Skin epidermis (tissue), 12 donors: ENCODE data around the gene SLC16A3.
"Not testable (repeated sequence)": the region's sequence is repeated elsewhere in the genome, so short reads cannot be mapped to it uniquely, and the experiment has no call there.

Experiments
- H3K27ac ChIP-seq, 21 experiments: fragments of 200-600 bp; sonication (generic) in 11 of 21; one replicate each; pipeline ENCODE4 v1.5.0; 2020; ENCODE audit warnings: mild to moderate bottlenecking in 3 of 21, inconsistent platforms in 2 of 21, moderate library complexity in 2 of 21
- H3K4me3 ChIP-seq, 7 experiments: fragments of 200-600 bp; sonication (generic) in 2 of 7; one replicate each; pipeline ENCODE4 v1.5.0; 2020; ENCODE audit warnings: inconsistent platforms in 2 of 7, mild to moderate bottlenecking in 2 of 7, moderate library complexity in 1 of 7

Gene SLC16A3

DNA sequence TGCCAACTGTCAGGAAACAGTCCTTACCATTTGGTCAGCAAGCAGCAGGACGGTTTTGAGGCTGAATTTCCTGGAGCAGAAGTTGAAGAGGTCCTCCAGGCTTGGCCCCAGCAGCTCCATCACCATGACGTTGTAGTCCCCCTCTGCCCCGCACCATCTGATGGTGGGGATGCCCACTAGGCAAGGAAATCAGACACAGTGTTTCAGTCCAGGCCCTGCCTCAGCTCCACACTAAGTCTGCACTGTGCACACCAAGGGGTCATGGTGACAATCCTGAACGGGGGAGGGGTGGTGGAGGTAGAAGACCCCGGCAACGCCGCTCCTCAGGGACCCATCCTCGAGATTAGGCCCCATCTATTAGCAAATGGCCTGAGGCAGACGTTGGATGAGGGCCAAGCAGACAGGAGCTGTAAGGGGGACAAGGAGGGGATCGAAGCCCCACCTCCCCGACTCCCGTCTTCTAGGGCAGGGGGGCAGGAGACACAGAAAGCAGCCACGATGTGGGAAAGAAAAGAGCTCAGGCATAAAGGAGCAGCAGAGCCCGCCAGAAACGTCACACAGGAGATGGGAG is 26.6 kb downstream of the SLC16A3 start:
- Histone ChIP-seq H3K4me3 (no peak overlapping the region), H3K27ac (no peak overlapping the region)

DNA sequence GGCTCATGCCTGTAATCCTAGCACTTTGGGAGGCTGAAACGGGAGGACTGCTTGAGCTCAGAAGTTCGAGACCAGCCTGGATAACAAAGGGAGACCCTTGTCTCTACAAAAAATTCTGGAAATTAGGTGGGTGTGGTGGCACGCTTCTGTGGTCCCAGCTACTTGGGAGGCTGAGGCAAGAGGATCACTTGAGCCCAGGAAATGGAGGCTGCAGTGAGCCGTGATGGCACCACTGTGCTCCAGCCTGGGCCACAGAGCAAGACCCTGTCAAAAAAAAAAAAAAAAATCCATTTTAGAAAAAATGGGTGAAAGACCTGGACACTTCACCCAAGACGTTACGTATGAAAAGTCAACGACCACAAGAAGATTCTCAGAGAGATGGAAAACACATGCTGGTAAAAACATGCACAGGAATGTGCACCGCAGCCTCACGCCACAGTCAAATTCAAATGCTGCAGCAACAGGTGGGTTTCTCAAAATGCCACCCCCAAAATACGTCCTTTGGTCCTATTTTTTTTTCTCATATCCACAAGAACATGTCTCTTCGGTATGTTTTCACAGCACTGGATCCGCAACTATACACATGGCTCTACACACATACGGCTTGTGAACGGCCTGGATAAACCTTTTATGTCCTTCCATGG is 27.5 kb downstream of the SLC16A3 start:
- Histone ChIP-seq H3K27ac (no peak overlapping the region), H3K4me3 (no peak overlapping the region)

DNA sequence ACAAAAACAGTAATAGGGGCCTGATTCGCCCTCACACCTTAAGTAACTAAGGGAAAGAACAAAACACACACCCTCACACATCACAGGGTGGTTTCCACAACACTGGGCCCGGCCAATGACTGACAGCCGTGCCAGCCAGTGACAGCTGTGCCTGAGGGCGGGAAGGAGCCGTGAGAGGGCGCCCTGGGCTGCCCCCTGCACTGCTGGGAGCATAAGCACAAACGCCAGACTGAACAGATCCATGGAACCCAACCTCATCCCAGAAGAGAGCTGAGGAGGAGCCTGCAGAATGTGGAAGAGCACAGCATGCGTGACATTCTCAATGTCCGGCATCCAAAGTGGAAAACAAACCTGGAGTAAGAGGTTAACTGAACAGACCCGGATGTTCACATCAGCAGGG is 28.6 kb downstream of the SLC16A3 start:
- Histone ChIP-seq H3K27ac (peak overlapping the region in 3 of 21 experiments; percentile 7 to 45 (median 28)), H3K4me3 (no peak overlapping the region)

DNA sequence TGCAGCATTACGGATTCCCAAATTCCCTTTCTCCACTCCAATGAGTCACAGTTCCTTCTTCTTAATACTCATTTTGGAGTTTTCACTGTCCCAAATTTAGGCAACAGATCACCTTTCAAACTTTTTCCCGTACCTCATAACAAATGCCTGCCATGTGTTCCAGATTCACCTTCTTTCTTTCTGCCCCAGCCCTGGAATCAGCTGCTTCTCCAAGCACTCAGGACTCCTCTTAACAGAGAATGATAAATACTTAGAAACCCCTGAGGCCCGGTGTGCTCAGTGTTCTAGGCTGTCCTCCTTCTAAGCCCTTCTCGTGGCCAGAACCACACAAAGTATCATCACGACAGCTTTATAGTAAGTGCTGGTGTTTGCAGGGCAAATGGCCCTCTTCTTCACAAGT is 29.7 kb downstream of the SLC16A3 start:
- H3K4me3 ChIP-seq: no peak overlapping the region
- no peak overlapping the region for H3K27ac ChIP-seq

DNA sequence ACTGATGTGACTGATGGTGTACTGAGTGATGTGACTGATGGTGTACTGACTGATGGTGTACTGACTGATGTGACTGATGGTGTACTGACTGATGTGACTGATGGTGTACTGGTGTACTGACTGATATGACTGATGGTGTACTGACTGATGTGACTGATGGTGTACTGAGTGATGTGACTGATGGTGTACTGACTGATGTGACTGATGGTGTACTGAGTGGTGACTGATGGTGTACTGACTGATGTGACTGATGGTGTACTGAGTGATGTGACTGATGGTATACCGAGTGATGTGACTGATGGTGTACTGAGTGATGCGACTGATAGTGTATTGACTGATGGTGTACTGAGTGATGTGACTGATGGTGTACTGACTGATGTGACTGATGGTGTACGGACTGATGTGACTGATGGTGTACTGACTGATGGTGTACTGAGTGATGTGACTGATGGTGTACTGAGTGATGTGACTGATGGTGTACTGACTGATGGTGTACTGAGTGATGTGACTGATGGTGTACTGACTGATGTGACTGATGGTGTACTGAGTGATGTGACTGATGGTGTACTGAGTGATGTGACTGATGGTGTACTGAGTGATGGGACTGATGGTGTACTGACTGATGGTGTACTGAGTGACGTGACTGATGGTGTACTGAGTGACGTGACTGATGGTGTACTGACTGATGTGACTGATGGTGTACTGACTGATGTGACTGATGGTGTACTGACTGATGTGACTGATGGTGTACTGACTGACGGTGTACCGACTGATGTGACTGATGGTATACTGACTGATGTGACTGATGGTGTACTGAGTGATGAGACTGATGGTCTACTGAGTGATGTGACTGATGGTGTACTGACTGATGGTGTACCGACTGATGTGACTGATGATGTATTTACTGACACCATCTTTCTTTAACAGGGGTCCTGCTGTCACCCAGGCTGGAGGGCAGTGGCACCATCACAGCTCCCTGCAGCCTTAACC is 31.4 kb downstream of the SLC16A3 start:
- H3K27ac ChIP-seq, H3K4me3 ChIP-seq: not testable (repeated sequence)

DNA sequence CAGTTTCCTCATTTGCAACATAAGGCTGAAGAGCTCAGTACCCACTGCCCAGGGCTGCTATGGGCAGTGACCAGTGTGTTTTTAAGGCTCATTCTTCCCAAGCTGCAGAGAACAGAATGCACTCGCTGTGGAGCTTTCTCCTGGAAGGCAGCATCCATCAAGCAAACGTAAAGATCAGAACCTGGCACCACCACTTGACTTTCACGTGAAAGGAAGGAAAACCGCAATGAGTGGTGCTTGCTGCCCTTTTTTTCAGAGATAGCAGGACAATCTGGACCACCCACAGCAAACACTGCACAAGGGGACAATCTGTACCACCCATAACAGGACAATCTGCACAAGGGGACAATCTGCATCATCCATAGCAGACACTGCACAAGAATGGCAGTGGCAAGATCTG is 33.5 kb downstream of the SLC16A3 start:
- peak overlapping the region in 1 of 21 experiments; percentile 19 for H3K27ac ChIP-seq

DNA sequence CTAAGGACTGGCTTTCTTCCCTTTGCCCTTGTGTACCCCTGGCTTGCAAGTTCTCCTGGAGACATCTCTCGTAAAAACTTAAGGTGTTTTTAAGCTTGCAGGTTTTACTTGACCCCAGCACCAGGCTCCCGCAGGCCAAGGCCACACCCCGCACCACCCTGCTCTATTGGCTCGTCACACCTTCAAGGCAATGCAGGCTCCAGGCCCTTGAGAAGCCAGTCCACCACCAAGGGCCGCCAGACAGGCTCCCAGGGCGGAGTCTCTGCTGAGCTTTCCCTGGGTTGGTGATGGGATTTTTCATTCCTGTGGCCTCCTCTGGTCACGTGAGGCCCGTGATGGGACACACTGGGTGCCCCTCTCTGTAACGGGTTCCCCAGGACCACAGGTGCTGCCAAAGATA is 34.8 kb downstream of the SLC16A3 start:
- H3K4me3 ChIP-seq: no peak overlapping the region
- H3K27ac ChIP-seq: peak overlapping the region in 1 of 21 experiments; percentile 19

More for the DNA sequence above, 33.5 kb downstream of the SLC16A3 start:
- H3K4me3 ChIP-seq: no peak overlapping the region

DNA sequence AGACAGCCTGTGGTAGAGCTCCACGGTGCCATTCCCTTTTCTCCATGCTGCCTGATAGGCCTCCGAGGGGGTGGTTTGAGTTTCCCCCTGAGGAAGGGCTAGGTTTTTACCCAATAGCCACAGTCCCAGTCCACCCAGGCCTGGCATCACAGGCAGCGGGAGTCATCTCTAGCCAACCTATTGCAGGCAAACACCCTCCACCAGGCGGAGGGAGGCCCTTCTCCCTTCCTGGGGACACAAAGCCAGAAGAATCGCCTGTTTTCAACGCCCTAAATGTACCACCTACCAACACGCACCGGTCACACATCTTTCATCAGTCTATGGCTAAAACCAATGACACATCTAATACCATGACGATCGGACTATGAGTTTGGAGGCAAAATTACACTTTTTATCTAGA is 37.3 kb downstream of the SLC16A3 start:
- no peak overlapping the region for H3K4me3 ChIP-seq
- H3K27ac ChIP-seq: peak overlapping the region in 2 of 21 experiments; percentile 42 to 78

DNA sequence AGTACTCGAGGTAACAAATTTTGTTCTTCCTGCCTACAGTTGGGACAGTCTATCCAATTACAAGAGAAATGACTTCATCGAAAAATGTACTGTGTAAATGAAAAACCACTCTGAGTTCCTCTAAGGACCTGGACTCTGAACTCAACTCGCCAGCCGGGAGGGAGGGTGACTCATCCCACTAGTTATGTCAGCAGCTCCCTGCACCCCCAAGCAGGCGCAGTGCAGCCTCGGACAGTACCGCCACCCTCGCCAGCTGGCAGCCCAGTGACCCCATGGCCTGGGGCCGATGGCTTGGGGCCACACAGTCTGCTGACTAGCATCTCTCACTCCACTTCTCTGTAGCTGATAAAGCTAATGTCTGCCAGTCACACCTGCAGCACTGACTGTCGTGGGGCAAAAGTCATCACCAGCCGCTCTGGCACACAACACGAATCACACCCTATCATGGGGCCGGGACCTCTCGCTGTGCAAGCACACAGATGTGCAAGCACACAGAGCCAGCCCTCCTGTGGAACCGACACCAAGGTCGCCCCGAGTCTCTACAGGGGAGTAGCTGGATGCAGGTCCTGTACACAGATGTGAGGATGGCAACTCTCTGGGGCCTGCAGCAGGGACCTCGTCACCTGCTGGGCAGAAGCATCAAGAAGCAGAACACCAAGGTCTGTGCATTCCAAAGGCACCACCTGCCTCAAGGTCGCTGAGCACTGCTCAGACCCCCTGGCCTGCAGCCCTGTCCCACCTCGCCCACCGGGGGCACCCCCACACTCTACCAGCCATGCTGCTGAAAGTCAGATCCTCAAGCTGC is 38.9 kb downstream of the SLC16A3 start:
- H3K4me3 ChIP-seq: no peak overlapping the region
- peak overlapping the region in 12 of 21 experiments; percentile 1 to 78 (median 68) for H3K27ac ChIP-seq

DNA sequence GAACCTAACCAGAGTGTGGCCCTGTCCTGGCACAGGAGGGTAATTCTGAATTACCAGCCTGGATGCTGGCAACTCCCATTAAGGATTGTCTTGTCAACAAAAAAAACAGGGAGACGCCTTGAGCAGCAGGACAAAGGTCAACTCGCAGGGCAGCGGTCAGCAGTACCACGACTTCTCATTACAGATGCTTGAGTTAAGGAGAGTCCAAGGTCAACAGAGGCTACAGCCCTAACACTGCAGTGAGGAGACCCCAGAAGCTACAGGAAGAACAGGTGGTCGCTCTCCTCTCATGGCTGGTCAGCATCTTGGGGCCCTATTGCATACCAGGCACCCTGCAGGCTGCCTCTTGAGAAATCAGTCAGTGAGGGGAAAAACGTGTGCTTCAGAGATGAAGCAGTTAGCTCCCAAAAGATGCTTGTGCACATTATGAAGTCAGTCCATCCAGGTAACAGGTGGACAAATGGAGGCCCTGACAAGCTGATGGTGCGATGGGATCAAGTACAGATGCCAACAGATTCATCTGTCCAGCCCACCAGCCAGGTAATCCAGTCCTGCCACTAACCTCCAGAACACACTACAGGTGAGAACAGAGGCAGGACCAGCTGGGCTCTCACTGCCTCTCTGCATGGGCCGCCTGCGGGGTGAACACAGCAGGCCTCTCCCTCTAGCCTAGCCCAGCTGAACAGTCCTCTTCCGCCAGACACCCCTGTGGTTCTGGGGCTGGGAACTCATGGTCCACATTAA is 40.5 kb downstream of the SLC16A3 start:
- peak overlapping the region in 1 of 21 experiments; percentile 34 for H3K27ac ChIP-seq
- H3K4me3 ChIP-seq: no peak overlapping the region

DNA sequence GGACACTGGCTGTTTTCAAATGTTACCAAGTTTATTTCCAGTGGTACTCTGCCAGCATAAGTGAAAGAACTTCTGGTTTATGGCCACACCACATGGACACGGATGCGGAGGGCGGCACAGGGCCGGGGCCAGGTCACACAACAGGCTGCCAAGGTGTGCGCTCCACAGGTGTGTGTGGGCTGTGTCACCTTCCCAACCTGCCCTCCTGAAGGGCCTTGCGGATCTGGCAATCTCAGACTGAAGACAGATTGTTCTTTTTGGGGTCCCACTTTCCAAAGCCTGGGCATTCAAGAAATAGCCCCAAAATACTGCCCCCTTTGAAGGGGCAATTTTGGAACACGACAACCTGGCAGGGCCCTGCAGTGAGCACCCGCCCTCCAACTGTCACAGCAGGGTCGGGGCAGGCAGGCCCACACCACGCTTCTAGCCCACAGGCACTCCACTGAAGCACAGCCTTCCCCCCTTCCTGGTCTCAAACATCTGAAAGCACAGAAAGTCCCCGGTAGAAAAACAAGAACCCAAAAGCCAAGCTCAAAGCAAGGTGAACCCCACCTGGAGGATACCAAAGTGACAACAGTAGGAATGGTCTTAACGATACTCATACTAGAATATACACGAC is 41.1 kb downstream of the SLC16A3 start:
- peak overlapping the region in 2 of 21 experiments; percentile 14 to 34 for H3K27ac ChIP-seq
- H3K4me3 ChIP-seq: no peak overlapping the region

DNA sequence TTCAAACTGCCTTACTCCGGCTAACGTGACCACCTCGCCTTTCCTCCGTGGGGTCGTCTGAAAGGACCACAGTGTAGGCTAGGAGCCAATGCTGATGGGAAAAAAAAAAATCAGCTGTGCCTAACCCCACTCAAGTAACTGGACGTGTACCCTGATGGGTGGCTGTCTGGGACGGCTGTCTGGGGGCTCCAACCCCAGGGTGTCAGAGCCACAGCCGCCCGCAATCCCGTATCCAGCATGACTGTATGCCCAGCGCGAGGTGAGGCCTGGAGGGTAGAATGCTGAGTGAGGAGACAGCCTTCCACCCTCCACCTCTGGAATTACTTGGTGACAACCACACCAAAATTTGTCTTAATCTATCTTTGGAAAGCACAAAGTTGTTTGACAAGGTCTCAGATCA is 41.8 kb downstream of the SLC16A3 start:
- H3K27ac ChIP-seq: no peak overlapping the region
- no peak overlapping the region for H3K4me3 ChIP-seq

DNA sequence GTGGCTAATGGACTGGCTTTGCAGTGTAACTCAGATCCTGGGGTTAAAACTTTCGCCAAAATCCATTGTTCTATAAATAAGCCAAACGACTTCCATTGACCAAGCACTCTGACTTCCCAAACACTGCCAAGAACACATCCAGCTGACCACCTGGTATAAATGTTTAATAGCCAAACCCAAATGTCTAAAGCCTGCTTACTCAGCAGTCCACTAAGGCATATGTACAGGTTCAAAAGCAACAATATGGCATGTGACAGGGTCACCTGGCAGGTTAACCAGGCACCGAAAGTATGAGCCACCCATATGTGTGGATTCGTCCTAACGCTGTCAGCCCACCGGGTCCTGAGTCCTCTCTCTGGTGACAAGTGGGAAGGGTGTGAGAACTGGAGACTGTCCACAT is 42.6 kb downstream of the SLC16A3 start:
- peak overlapping the region in 2 of 21 experiments; percentile 96 to 98 for H3K27ac ChIP-seq

DNA sequence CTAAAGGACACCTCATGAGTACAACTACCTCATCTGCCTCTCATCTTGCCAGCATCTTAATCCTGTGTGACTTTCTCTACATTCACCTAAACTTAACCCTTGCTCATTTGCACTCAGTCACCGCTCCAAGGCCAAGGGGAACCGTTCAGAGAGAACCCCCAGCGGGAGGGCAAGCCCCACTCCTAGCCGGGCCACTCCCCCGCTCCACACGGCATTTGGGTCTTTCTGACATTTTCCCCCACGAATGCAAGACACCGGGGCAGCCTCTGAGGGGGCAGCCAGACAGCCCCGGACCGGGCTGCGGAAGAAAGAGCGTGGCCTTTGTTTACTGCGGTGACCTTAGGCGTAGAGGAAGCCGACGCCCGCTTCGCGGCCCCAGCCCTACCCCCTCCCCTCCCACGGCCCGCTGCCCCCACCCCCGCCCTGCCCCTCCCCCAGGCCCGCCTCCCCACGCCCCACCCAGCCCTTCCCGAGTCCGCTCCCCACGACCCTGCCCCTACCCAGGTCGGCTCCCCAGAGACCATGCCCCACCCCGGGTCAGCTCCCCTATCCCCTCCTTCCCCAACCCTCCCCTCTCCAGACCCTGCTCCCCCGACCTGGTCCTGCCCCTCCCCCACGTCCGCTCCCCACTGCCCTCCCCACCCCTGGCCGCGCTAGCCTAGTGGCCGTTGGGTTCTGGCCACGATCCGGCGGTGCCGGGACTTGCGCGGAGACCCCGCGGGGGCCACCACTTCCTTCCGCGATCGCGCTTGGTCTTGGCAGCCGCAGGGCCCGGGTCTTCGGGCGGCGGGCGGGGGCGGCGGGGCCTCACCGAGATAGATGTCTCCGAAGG is 43.9 kb downstream of the SLC16A3 start:
- Histone ChIP-seq H3K27ac (peak overlapping the region; percentile 95 to 100 (median 99)), H3K4me3 (peak overlapping the region; percentile 76 to 99 (median 96))

More for the DNA sequence above, 42.6 kb downstream of the SLC16A3 start:
- peak overlapping the region in 1 of 7 experiments; percentile 96 for H3K4me3 ChIP-seq

DNA sequence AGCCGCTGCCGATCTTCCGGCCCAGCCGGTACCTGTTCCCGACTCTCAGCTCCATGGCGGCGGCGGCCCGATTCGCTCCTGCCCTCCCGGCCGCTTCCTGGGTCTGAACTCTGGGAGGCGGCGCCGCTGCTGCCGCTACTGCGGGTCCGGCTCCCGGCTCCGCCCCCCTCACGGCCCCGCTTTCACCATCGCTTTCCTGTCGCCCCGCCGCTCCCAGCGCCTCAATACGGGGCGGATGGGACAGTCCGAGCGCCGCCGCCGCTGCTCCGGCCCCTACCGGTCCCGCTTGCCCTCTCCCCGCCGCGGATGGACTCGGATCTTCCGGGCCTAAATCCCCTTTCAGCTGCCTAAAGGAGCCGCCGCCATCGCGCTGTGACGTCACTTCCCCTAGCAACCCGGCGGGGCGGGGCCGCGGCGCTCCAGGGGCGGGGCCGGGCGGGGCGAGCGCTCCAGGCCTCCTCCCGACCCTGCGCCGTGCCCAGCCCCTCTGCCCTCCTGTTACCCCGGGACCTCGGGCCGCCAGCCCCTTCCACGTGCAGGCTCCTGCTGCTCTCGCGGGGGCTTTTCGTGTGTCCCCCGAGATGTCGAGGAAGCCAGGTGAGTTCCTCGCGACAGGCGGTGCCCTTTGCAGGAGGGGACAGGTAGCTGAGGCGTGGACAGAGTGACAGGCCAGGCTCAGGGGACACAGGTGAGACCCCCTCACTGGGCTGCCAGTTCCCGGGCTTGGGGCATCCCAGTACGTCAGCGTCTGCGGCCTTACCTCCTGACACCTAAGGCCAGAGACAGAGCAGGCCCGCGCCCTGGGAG is 44.7 kb downstream of the SLC16A3 start, which contains the start of gene CSNK1D:
TSS of gene CSNK1D (minus strand) at position 374 of the 807 bp plus-strand sequence. CDS start at position 55, 319 bp downstream.
- H3K4me3 ChIP-seq: peak within 1 kb of the TSS; percentile 76 to 99 (median 96)
- peak within 1 kb of the TSS; percentile 95 to 100 (median 99) for H3K27ac ChIP-seq
